Measurements from ENCODE around the gene TINAGL1.

GRCh38 chr1:31559715-31560114, 16.6 kb upstream of the TINAGL1 start:
- TF ChIP-seq CTCF (IDR thresholded peaks at IDR 0.05; ENCODE audit: poor library complexity): no peak
- TF ChIP-seq EZH2 (IDR thresholded peaks at IDR 0.05; ENCODE audit: borderline replicate concordance): no peak
- no peak for TF ChIP-seq EZH2phosphoT487 (IDR thresholded peaks at IDR 0.05; ENCODE audit: low read depth, severe bottlenecking, unreplicated experiment)
